Measurements from ENCODE around the gene RPS2. TPM values are rescaled to one million over a fixed set of nuclear protein-coding genes. Genes with fewer than 3 reads are reported as not detected.
A peak's percentile ranks its signal among the peaks of the same experiment; 100 is the strongest.

The RPS2 gene
- total RNA-seq, 4 donors from 2014 or later, result 1,591 to 3,468 (median 1,745) TPM

DNA sequence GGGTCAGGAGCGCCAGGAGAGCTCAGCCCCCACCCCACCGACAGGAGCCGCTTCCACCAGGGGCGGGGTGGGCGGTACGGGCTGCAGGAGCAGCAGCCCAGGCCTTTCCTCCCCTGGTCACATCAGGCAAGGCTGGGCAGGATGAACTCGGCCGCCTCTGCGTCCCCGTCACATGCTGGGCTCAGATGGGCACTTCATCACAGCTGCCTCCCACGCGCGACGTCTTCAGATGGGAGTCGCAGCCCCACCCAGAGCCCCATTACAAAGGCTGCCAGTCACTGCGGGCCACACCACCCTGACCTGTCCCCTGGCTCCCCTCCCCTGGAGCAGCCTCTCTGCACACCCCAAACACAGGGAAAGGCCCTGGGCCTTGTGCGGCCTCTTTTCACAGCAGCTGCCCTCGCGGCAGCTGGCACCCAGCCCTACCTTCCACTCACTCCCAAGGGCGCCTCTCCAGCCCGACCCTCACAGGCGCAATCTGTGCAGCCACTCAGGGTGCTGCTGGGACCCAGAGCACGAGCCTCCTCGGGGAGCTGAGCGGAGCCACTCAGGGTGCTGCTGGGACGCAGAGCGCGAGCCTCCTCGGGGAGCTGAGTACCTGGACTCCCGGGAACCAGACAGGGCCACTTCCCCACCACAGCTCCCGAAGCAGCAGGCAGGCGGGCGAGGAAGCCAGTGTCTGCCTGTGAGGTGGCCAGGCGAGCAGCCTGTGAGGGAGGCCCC lies 40.3 kb upstream of the RPS2 start:
- TF ChIP-seq, protein P1, sequence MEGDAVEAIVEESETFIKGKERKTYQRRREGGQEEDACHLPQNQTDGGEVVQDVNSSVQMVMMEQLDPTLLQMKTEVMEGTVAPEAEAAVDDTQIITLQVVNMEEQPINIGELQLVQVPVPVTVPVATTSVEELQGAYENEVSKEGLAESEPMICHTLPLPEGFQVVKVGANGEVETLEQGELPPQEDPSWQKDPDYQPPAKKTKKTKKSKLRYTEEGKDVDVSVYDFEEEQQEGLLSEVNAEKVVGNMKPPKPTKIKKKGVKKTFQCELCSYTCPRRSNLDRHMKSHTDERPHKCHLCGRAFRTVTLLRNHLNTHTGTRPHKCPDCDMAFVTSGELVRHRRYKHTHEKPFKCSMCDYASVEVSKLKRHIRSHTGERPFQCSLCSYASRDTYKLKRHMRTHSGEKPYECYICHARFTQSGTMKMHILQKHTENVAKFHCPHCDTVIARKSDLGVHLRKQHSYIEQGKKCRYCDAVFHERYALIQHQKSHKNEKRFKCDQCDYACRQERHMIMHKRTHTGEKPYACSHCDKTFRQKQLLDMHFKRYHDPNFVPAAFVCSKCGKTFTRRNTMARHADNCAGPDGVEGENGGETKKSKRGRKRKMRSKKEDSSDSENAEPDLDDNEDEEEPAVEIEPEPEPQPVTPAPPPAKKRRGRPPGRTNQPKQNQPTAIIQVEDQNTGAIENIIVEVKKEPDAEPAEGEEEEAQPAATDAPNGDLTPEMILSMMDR (IDR thresholded peaks at IDR 0.05), result no peak
- TF ChIP-seq POLR2A (IDR thresholded peaks at IDR 0.05) (no peak), EP300 (IDR thresholded peaks at IDR 0.05) (no peak)
- H3K9me3 ChIP-seq, result no peaks in the 10 kb centered on the region
- peak overlapping the region in 3 of 4 donors; percentile 62 to 92 (median 75) for H3K27ac ChIP-seq
- no peak for DNase-seq (ENCODE audit: low spot score in 2 of 2)
- H3K4me1 ChIP-seq, result peaks cover 4 to 62% (median 54%) of the 10 kb centered on the region in 4 donors
- peaks cover 11 to 37% (median 16%) of the 10 kb centered on the region in 3 donors for H3K36me3 ChIP-seq
- no peak overlapping the region for H3K4me3 ChIP-seq
- WGBS, 2 donors, result 63 to 78% methylated on average over 14 to 21 of the region's 34 CpGs
- no peaks in the 10 kb centered on the region for H3K27me3 ChIP-seq

DNA sequence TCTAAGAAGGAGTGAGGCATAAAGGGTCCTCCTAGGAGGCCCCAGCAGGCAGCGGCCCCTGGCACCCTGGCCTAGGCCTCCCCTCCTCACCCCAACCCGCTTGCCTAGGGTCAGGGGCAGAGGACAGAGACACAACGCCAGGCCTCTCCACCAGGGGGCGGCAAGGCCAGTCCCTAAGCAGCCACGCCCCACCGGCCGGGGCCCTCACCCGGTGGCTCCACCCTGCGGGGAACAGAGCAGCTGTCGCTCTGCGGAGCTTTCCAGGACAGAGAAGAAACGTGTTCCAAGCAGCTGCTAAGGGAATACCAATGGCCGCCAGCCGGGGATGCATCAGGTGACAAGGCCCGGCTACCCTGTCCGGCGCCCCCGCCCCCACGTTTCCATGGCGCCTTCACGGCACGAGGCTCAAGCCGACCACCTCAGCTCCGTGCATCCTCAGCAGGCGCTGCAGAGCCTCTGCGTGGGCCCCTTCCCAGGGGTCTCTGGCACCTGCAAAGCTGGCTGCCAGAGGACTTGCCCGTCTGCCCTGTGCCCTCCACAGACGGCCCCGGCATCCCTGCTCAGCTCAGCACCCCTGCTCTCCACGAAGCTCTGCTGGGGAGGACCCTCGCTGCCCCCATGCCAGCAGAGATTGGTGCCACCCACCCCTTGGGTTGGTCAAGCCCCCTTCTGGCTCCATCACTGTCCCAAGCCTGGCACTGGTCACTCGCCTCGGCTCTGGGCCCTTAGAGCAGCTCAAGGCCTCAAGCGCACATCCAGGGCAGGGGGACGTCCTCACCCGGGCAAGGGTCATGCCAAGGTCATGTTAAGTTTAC lies 39.4 kb upstream of the RPS2 start:
- peaks cover 17 to 46% (median 23%) of the 10 kb centered on the region in 3 donors for H3K36me3 ChIP-seq
- peak; percentile 66 to 78 for DNase-seq (ENCODE audit: low spot score in 2 of 2)
- TF ChIP-seq, protein P1 (IDR thresholded peaks at IDR 0.05), result peak; percentile 84 to 95 (median 92)
- no peak for TF ChIP-seq EP300 (IDR thresholded peaks at IDR 0.05)
- no peaks in the 10 kb centered on the region for H3K9me3 ChIP-seq
- H3K4me3 ChIP-seq, result peak overlapping the region in 1 of 4 donors; percentile 13
- peak overlapping the region in 3 of 4 donors; percentile 46 to 92 (median 62) for H3K27ac ChIP-seq
- H3K4me1 ChIP-seq, result peaks cover 4 to 61% (median 52%) of the 10 kb centered on the region in 4 donors
- 32 to 49% methylated on average over 12 to 25 of the region's 36 CpGs for WGBS, 2 donors
- no peaks in the 10 kb centered on the region for H3K27me3 ChIP-seq

DNA sequence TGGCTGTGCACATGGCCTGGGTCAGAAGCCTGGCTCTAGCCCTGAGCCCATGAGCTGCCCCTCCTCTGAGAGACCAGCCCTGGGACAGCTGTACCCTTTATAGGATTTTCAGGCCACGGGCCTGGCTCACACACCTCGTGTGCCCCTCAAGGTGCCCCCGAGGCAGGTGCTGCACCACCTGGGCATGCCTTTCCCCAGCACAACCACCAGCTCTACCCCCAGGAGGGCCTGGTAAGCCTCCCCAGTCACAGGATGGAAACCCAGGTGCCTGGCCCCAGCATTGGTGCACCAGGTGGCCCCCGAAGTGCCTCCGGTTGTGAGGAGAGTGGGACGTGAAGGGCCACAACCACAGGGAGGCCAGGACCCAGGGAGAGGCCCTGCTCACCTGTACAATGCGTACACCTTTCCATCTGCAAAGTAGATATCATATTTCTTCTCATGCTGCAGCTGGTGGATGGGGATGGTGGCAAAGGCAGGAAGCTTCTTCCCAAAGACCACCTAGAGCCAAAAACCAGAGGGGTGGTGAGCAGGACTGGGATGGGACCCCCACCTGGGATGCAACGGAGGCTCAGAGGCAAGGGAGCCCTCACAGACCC lies 38.7 kb upstream of the RPS2 start:
- H3K36me3 ChIP-seq, result peaks cover 18 to 53% (median 23%) of the 10 kb centered on the region in 3 donors
- no peak overlapping the region for H3K4me3 ChIP-seq
- no peaks in the 10 kb centered on the region for H3K9me3 ChIP-seq
- DNase-seq (ENCODE audit: low spot score in 2 of 2), result no peak
- H3K27me3 ChIP-seq, result no peaks in the 10 kb centered on the region
- peaks cover 4 to 54% (median 46%) of the 10 kb centered on the region in 4 donors for H3K4me1 ChIP-seq
- 85 to 94% methylated on average over 6 to 8 of the region's 8 CpGs for WGBS, 2 donors
- TF ChIP-seq, protein P1 (IDR thresholded peaks at IDR 0.05), result no peak
- no peak for TF ChIP-seq POLR2A (IDR thresholded peaks at IDR 0.05)
- no peak for TF ChIP-seq EP300 (IDR thresholded peaks at IDR 0.05)
- H3K27ac ChIP-seq, result peak overlapping the region in 2 of 4 donors; percentile 46 to 92

DNA sequence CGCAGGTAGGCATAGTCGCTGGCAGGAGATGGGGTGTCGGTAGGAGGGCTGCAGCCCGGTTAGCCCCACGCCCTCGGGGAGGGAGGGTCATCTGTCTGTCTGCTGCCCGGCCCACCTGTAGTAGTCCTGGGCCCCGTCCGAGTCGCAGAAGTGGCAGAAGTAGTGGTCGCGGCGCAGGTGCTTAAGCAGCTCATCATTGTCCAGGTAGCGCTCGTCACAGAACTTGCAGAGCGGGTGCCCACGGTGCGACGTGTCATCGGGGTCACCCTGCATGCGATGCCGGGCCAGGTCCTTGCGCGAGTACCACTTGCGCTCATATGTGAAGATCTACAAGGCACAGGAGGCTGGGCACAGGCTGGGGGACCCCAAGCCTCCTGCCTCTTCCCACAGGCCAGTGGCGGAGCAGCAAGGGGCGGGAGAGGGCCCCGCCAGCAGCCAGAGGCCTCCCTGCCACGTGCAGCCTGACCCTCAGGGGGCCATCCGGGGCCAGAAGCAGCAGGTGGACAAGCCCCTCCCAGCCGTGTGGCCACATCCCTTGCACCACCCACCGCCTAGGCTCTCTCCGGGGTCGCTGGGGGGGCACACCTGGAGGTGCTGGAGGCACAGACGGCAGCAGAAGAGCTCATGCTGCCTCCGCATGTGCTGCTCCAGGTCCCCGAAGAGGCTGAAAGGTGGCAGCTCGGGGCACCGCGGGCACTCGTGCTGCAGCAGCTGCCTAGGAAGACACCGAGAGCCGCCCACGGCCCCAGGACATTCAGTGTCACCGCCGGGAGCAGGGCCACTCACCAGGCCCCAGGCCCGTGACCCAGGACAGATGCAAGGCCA lies 38.0 kb upstream of the RPS2 start:
- Histone ChIP-seq H3K27me3 (no peaks in the 10 kb centered on the region), H3K9me3 (no peaks in the 10 kb centered on the region), H3K36me3 (peaks cover 20 to 60% (median 23%) of the 10 kb centered on the region in 3 donors), H3K4me1 (peaks cover 0 to 47% (median 39%) of the 10 kb centered on the region in 4 donors), H3K4me3 (no peak overlapping the region), H3K27ac (no peak overlapping the region)
- whole genome bisulfite sequencing, 2 donors, result 90% methylated on average over 29 to 34 of the region's 47 CpGs
- no peak for DNase-seq (ENCODE audit: low spot score in 2 of 2)
- no peak for TF ChIP-seq POLR2A (IDR thresholded peaks at IDR 0.05)
- TF ChIP-seq, protein P1 (IDR thresholded peaks at IDR 0.05), result no peak
- no peak for TF ChIP-seq EP300 (IDR thresholded peaks at IDR 0.05)
